ENCODE measurements around the gene CIT. TPM values are rescaled to one million over a fixed set of nuclear protein-coding genes. Genes with fewer than 3 reads are reported as not detected.
A peak's percentile ranks its signal among the peaks of the same experiment; 100 is the strongest.
"Not testable (repeated sequence)": the region's sequence is repeated elsewhere in the genome, so short reads cannot be mapped to it uniquely, and the experiment has no call there.

CIT gene
- total RNA-seq, 2 donors from 2014 or later = 5.0 to 15.9 TPM

- DNase-seq = peak; percentile 63 to 67
- ATAC-seq = peak; percentile 46
- intact Hi-C loops (cut with DNase I, micrococcal nuclease) = no loop called here
These were observed 207.2 kb downstream of the CIT start for GRCh38 chr12:119669744-119670472.

- ATAC-seq (no peak), DNase-seq (no peak)
- intact Hi-C loops (cut with DNase I, micrococcal nuclease) = no loop called here
These were observed 208.7 kb downstream of the CIT start for GRCh38 chr12:119668324-119668841.

GRCh38 chr12:119667577-119668323, 209.4 kb downstream of the CIT start, which contains the start of gene PRKAB1:
TSS of gene PRKAB1 (plus strand) at chr12:119668133. CDS start at chr12:119668245, 112 bp downstream.
- intact Hi-C loops (cut with DNase I, micrococcal nuclease) = no loop called here
- peak; percentile 77 for ATAC-seq
- peak; percentile 96 to 97 for DNase-seq

GRCh38 chr12:119666900-119667576, 210.1 kb downstream of the CIT start:
- ATAC-seq (no peak), DNase-seq (no peak)
- intact Hi-C loops (cut with DNase I, micrococcal nuclease) = no loop called here

GRCh38 chr12:119666226-119666795, 210.8 kb downstream of the CIT start:
- intact Hi-C loops (cut with DNase I, micrococcal nuclease) = no loop called here
- ATAC-seq (no peak), DNase-seq (no peak)

- intact Hi-C loops (cut with DNase I, micrococcal nuclease) = no loop called here
- no peak for ATAC-seq
- DNase-seq = no peak
These were observed 211.8 kb downstream of the CIT start for GRCh38 chr12:119665164-119665929.

GRCh38 chr12:119664642-119665041, 212.5 kb downstream of the CIT start:
- ATAC-seq = no peak
- intact Hi-C loops (cut with DNase I, micrococcal nuclease) = no loop called here
- DNase-seq = no peak

- ATAC-seq (no peak), DNase-seq (no peak)
- intact Hi-C loops (cut with DNase I, micrococcal nuclease) = no loop called here
These were observed 215.2 kb downstream of the CIT start for GRCh38 chr12:119661882-119662281.

GRCh38 chr12:119660076-119660475, 217.0 kb downstream of the CIT start:
- intact Hi-C loops (cut with DNase I, micrococcal nuclease) = no loop called here
- no peak for ATAC-seq

GRCh38 chr12:119659289-119659897, 217.7 kb downstream of the CIT start:
- DNase-seq (no peak), ATAC-seq (peak; percentile 61)
- intact Hi-C loops (cut with DNase I, micrococcal nuclease) = no loop called here

More at GRCh38 chr12:119660076-119660475, 217.0 kb downstream of the CIT start:
- DNase-seq = no peak

GRCh38 chr12:119658166-119658565, 219.0 kb downstream of the CIT start:
- ATAC-seq; intact Hi-C loops (cut with DNase I, micrococcal nuclease); DNase-seq: not testable (repeated sequence)

- intact Hi-C loops (cut with DNase I, micrococcal nuclease); DNase-seq; ATAC-seq: not testable (repeated sequence)
These were observed 220.1 kb downstream of the CIT start for GRCh38 chr12:119657001-119657400.

GRCh38 chr12:119652665-119653064, 224.5 kb downstream of the CIT start:
- intact Hi-C loops (cut with DNase I, micrococcal nuclease) = no loop called here
- DNase-seq (no peak), ATAC-seq (no peak)

- intact Hi-C loops (cut with DNase I, micrococcal nuclease) = no loop called here
- ATAC-seq (no peak), DNase-seq (no peak)
These were observed 227.8 kb downstream of the CIT start for GRCh38 chr12:119649202-119649808.

- ATAC-seq (no peak), DNase-seq (no peak)
- intact Hi-C loops (cut with DNase I, micrococcal nuclease) = no loop called here
These were observed 231.5 kb downstream of the CIT start for GRCh38 chr12:119645535-119646059.

GRCh38 chr12:119644930-119645329, 232.2 kb downstream of the CIT start:
- ATAC-seq (no peak), DNase-seq (no peak)
- intact Hi-C loops (cut with DNase I, micrococcal nuclease) = no loop called here

GRCh38 chr12:119642986-119643385, 234.1 kb downstream of the CIT start:
- ATAC-seq (no peak), DNase-seq (no peak)
- intact Hi-C loops (cut with DNase I, micrococcal nuclease) = no loop called here

Measured in left colon (tissue), 2 donors.